Esophagus muscularis mucosa (tissue), 4 donors: ENCODE results near the gene LAMA3. TPM values are rescaled to one million over a fixed set of nuclear protein-coding genes. Genes with fewer than 3 reads are reported as not detected.

Experiments
- DNase-seq: peaks from one replicate; pipeline ENCODE4 v3.0.0-alpha.2; 2017; ENCODE audit errors: extremely low spot score
- H3K27ac ChIP-seq, 4 donors: fragments of 200-600 bp; sonication (generic); replicated peaks in 1 of 4; 1 replicate in 3 of 4; 2 replicates in 1 of 4; pipeline ENCODE4 v1.5.1; 2016 to 2019; ENCODE audit warnings: mild to moderate bottlenecking in 1 of 4
- H3K27me3 ChIP-seq, 4 donors: fragments of 200-600 bp; sonication (generic); one replicate each; pipeline versions ENCODE4 v1.5.1 to v1.6.0; 2016 to 2019
- H3K36me3 ChIP-seq, 4 donors: fragments of 200-600 bp; sonication (generic); one replicate each; pipeline ENCODE4 v1.5.1; 2016 to 2019
- H3K4me1 ChIP-seq, 4 donors: fragments of 200-600 bp; sonication (generic); one replicate each; pipeline ENCODE4 v1.5.1; 2016 to 2019
- H3K4me3 ChIP-seq, 4 donors: fragments of 200-600 bp; sonication (generic); 1 replicate in 2 of 4; 2 replicates in 2 of 4; pipeline ENCODE4 v1.5.1; 2016 to 2019; ENCODE audit warnings: mild to moderate bottlenecking in 4 of 4, moderate library complexity in 1 of 4
- H3K9me3 ChIP-seq, 4 donors: fragments of 200-600 bp; sonication (generic); 1 replicate in 3 of 4; 2 replicates in 1 of 4; pipeline ENCODE4 v1.5.1; 2016 to 2019
- CTCF ChIP-seq, 3 experiments: fragments of 200-600 bp in 2 of 3; fragments of 450-650 bp in 1 of 3; sonication (generic) in 2 of 3; IDR thresholded peaks; one replicate each; pipeline ENCODE4 v1.5.1; 2017 to 2019; ENCODE audit warnings: antibody characterized with exemption in 3 of 3, mild to moderate bottlenecking in 2 of 3, moderate library complexity in 1 of 3
- EP300 ChIP-seq: sonication (generic); formaldehyde crosslinking; IDR thresholded peaks from one replicate; pipeline ENCODE4 v1.6.1; 2017; ENCODE audit warnings: antibody characterized with exemption
- POLR2A ChIP-seq: fragments of 450-650 bp; IDR thresholded peaks from one replicate; pipeline ENCODE4 v1.6.1; 2017; ENCODE audit warnings: antibody characterized with exemption, moderate library complexity, mild to moderate bottlenecking, low read depth
- POLR2AphosphoS5 ChIP-seq, 2 donors: sonication (generic); formaldehyde crosslinking; IDR thresholded peaks; one replicate each; pipeline ENCODE4 v1.6.1; 2017; ENCODE audit warnings: antibody characterized with exemption in 2 of 2
- WGBS: methylation state at CpG from one replicate; pipeline ENCODE4 v1.1.5; 2018; 5-methylcytosine and 5-hydroxymethylcytosine counted together
- intact Hi-C: fragments of 100-400 bp; cut with DNase I; formaldehyde crosslinking; loops from one replicate; pipeline ENCODE4 v1.15.1; 2023
- total RNA-seq, 4 donors: library from RNA; depleted of rRNA; stranded (reverse); fragments of >200 nt; gene quantifications; one replicate each; pipeline versions ENCODE4 v1.1.0 to v1.2.1, GENCODE V29; 2016

Gene LAMA3
- total RNA-seq, 4 donors from 2014 or later, result 7.5 to 12.9 (median 11.7) TPM

GRCh38 chr18:23825978-23826405, 136.7 kb downstream of the LAMA3 start:
- WGBS, result 6% methylated on average over 6 of the region's 6 CpGs
- peak overlapping the region; percentile 73 to 81 (median 78) for H3K27ac ChIP-seq
- DNase-seq, result peak; percentile 93

GRCh38 chr18:23826850-23827620, 137.8 kb downstream of the LAMA3 start:
- intact Hi-C loops, result loop anchor here (5.0 kb wide), 1 partner anchor 90 kb away; no protein-coding TSS in a partner anchor
- TF ChIP-seq POLR2AphosphoS5 (IDR thresholded peaks at IDR 0.05) (no peak), EP300 (no peak), CTCF (IDR thresholded peaks at IDR 0.05) (no peak), POLR2A (no peak)
- Histone ChIP-seq H3K4me1 (peaks cover 19 to 34% (median 31%) of the 10 kb centered on the region in 4 donors), H3K36me3 (no peaks in the 10 kb centered on the region), H3K27me3 (no peaks in the 10 kb centered on the region), H3K4me3 (no peak overlapping the region), H3K9me3 (no peaks in the 10 kb centered on the region), H3K27ac (peak overlapping the region; percentile 73 to 81 (median 78))
- DNase-seq, result peak; percentile 70
- 78% methylated on average over 4 of the region's 4 CpGs for WGBS

More at GRCh38 chr18:23825978-23826405, 136.7 kb downstream of the LAMA3 start:
- no peaks in the 10 kb centered on the region for H3K27me3 ChIP-seq
- peaks cover 19 to 34% (median 31%) of the 10 kb centered on the region in 4 donors for H3K4me1 ChIP-seq
- intact Hi-C loops, result loop anchor here (5.0 kb wide), 1 partner anchor 91 kb away; no protein-coding TSS in a partner anchor
- H3K9me3 ChIP-seq, result no peaks in the 10 kb centered on the region
- H3K4me3 ChIP-seq, result no peak overlapping the region
- H3K36me3 ChIP-seq, result no peaks in the 10 kb centered on the region
- peak in 1 of 3 experiments; percentile 13 for TF ChIP-seq CTCF (IDR thresholded peaks at IDR 0.05)
- TF ChIP-seq POLR2A, result no peak
- peak; percentile 89 to 97 for TF ChIP-seq POLR2AphosphoS5 (IDR thresholded peaks at IDR 0.05)
- TF ChIP-seq EP300, result peak; percentile 30

- DNase-seq, result peak; percentile 37
- 95% methylated on average over 4 of the region's 4 CpGs for WGBS
- Histone ChIP-seq H3K4me3 (no peak overlapping the region), H3K27ac (no peak overlapping the region), H3K4me1 (peaks cover 19 to 34% (median 30%) of the 10 kb centered on the region in 4 donors), H3K9me3 (no peaks in the 10 kb centered on the region), H3K27me3 (no peaks in the 10 kb centered on the region), H3K36me3 (no peaks in the 10 kb centered on the region)
- intact Hi-C loops, result loop anchor here (5.0 kb wide), 1 partner anchor 90 kb away; no protein-coding TSS in a partner anchor
- no peak for TF ChIP-seq POLR2AphosphoS5 (IDR thresholded peaks at IDR 0.05)
- TF ChIP-seq EP300, result no peak
- TF ChIP-seq CTCF (IDR thresholded peaks at IDR 0.05), result no peak
Measured at GRCh38 chr18:23827681-23828080, 138.4 kb downstream of the LAMA3 start.

- Histone ChIP-seq H3K9me3 (no peaks in the 10 kb centered on the region), H3K4me1 (peaks cover 19 to 34% (median 29%) of the 10 kb centered on the region in 4 donors), H3K36me3 (no peaks in the 10 kb centered on the region), H3K4me3 (no peak overlapping the region), H3K27ac (no peak overlapping the region), H3K27me3 (no peaks in the 10 kb centered on the region)
- intact Hi-C loops, result loop anchor here (5.0 kb wide), 1 partner anchor 89 kb away; no protein-coding TSS in a partner anchor
- no peak for TF ChIP-seq CTCF (IDR thresholded peaks at IDR 0.05)
- TF ChIP-seq POLR2AphosphoS5 (IDR thresholded peaks at IDR 0.05), result no peak
- TF ChIP-seq POLR2A, result no peak
- TF ChIP-seq EP300, result no peak
- peak; percentile 17 for DNase-seq
- WGBS, result 48% methylated on average over 3 of the region's 3 CpGs
Measured at GRCh38 chr18:23828426-23828825, 139.2 kb downstream of the LAMA3 start.
